Right renal pelvis (tissue), 4 donors: Measurements from ENCODE around the gene MCUB. TPM values are rescaled to one million over a fixed set of nuclear protein-coding genes. Genes with fewer than 3 reads are reported as not detected.

ENCODE experiments used
- DNase-seq, 4 donors: peaks; one replicate each; pipeline ENCODE4 v3.0.0-alpha.2; 2013; ENCODE audit warnings: low read depth in 4 of 4, low spot score in 3 of 4, missing footprints in 1 of 4
- polyA plus RNA-seq, 4 donors: library from polyadenylated mRNA; unstranded; fragments of 120-200 nt; gene quantifications; one replicate each; pipeline ENCODE4 v1.2.1, GENCODE V29; 2013; ENCODE audit not compliant: insufficient read length in 4 of 4

The MCUB gene
- polyA plus RNA-seq, 4 donors: 8.9 to 11.1 (median 9.8) TPM

DNA sequence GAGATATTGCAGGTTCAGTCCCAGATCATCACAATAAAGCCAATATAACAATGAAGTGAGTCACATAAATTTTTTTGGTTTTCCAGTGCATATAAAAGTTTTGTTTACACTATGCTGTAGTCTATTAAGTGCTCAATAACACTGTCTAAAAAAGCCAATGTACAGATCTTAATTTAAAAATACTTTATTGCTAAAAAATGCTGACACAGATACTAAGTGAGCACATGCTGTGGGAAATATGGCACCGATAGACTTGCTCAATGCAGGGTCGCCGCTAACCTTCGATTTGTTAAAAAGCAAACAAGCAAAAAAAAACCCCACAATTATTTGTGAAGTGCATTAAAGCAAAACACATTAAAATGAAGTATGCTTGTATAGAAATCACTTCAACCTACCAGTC lies 159.6 kb downstream of the MCUB start:
- DNase-seq: no peak

DNA sequence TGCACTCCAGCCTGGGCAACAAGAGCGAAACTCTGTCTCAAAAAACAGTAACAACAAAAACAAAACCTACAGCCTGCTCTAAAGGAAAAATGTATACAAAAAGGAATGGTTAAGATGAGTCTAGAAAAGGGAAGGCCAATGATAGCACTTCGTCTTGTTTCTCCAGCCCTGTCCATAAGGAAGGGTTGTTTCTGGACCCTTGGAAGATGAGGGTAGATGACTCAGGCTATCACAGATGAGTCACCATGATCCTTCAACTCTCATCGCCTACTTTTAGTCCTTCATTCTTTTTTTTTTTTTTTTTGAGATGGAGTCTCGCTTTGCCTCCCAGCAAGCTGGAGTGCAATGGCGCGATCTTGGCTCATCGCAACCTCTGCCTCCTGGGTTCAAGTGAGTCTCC lies 161.0 kb downstream of the MCUB start:
- DNase-seq: no peak

DNA sequence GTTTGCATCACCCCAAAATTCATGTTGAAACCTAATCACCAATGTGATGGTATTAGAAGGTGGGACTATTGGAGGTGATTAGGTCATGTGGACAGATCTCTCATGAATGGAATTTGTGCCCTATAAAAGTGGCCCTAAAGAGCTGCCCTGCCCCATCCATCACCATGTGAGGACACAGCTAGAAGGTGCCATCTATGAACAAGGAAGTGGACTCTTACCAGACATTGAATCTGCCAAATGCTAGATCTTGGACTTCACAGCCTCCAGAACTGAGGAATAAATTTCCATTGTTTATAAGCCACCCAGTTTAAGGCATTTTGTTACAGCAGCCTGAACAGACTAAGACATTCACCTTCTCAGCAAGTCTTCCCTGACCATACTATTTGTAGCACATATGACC lies 162.3 kb downstream of the MCUB start:
- no peak for DNase-seq

DNA sequence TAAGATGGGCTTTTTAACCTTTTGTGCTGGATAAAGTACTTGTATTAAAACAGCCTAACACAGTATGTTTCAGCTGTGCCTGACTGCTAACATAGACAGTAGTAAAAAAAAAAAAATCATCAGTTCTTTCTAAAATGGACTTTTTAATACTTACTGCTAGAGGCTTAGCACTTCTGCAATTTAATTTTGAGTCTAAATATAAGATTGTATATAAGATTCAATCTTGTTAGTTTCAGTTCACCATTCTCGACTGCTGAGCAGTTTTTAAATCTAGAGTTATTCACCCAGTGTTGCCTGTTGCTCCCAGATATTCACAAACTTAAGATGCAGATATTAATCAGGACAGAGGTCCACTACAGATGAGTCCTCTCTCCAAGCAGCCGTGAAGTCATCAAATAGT lies 163.1 kb downstream of the MCUB start:
- DNase-seq: no peak

DNA sequence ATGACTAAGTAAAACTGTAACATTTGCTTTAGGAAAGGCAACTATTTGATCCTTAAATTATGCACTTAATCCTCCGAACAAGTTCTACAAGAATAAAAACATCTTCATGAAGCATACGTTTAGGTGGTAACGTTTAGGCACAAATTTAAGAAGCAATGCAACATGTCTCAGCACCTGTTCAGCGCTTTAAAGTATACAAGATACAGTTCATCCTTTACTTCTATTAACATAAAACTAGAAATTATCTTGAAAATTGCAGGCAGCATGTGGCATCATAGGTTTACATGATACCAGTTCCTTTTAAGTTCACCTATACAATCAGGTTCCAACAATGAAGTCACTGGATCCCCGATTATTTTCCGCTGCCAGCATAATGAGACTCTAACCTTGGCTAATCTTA lies 168.3 kb downstream of the MCUB start:
- no peak for DNase-seq

DNA sequence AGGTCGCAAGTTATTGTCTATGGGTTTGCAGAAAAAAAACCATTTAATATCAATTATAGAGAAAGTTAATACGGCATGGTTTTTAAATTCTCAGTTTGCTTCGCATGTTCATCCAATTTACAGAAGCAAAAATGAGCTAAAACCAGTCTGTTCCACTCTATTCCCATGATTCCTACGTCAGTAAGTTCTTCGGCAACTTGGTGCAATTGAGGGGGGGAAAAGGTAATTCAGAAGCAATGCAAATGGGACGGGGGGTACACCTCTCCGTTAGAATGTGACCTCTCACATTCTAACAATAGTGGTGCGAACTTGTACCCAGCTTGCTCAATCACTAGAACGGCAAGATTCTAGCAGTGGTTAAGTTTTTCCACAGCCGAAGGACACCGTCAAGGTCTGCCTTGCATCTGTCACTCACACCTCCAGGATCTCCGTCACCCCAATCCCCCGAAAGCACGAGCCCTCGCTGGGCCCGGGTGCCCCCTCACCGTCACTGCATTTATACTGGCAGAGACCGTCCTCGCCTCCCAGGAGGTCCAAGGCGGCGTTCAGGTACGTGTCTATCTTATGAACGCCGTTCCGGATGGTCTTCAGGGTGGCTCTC lies 169.2 kb downstream of the MCUB start:
- DNase-seq: peak in 1 of 4 donors; percentile 31

DNA sequence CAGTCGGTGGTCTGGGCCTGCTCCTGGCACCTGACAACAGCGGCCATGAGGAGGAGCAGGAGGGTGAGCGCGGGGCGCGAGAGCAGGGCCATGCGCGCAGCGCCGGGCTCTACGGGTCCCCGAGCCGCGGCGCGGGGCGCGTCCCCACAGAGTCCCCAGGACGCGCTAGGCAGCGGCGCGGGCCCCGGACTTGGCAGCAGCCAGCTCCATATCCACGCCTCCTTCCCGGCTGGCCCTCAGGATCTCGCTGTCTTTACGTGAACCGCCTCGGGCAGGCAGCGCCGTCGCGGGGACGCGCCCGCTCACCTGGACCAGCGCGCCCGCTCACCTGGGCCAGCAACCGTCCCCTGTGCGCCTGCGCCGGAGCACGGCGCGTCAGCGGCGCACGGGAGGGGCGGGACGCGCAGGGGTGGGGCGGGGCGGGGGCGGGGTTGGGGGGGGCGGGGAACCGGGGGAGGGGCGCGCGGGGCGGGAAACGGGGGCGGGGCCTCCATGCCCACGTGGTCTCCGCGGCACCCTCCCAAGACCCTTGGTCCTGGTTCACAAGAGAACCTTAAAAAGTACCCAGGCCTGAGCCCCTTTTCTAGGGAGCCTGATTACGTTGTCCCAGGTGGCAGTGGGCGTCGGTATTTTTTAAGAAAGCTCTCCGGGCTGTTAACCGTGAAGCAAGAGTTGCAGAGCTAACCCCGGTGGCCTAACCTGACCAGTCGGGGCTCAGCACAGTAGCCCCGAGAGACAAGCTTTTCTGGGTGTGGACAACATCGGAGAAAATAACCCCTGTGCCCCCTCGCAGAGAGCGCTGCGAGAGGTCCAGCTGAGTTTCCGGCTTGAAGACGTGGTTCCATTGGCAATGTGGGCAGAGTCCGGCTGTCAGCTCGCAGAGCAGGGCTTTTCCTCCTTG lies 169.9 kb downstream of the MCUB start, which contains the start of gene PLA2G12A:
TSS of gene PLA2G12A (minus strand) at position 353 of the 901 bp plus-strand sequence. CDS start at position 92, 261 bp downstream.
- DNase-seq: peak; percentile 54 to 71 (median 62)

DNA sequence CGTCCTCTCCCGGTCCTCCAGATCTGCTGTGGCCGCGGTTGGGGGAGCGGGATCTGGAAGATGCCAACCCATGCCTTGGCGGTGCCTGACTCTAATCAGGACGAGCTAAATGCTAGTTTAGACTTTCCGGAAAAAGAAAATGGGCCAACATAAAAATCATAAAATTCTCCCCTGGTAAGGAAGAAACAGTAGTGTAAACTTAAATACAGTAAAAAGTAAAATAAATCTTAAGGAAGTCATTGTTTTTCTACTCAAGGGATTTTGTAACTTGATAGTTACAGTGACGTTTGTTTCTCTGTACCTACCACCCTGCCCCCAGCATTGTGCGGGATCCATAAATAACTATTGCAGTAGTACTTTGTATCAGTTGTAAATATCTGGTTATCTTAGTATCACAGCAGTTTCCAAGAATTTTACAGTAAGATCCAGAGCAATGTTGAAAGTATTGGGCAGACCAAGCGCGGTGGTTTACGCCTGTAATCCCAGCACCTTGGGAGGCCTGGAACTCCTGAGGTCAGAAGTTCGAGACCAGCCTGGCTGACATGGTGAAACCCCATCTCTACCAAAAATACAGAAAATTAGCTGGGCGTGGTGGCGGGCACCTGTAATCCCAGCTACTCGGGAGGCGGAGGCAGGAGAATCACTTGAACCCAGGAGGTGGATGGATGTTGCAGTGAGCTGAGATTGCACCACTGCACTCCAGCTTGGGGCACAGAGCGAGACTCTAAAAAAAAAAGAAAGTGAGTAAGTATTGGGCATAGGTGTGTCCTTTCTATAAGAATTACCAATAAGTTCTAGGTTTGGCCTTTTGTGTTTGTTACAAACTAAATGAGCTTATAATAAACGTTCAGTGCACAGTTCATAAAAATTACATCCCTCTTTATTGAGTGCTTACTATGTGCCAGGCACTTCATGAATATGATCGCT lies 170.8 kb downstream of the MCUB start:
- DNase-seq: no peak

DNA sequence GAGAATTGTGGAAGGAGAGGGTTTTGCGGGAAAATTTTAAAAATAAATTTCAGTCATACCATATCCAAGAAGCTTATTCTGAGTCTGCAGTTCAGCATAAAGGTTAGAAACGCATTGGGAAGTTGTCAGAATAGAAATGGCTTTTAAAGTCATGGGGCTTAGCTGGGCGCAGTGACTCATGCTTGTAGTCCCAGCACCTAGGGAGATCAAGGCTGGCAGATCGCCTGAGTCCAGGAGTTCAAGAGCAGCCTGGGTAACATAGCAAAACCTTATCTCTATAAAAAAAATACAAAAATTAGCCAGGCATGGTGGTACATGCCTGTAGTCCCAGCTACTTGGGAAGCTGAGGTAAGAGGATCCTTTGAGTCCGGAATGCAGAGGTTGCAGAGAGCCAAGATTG lies 173.7 kb downstream of the MCUB start:
- no peak for DNase-seq

DNA sequence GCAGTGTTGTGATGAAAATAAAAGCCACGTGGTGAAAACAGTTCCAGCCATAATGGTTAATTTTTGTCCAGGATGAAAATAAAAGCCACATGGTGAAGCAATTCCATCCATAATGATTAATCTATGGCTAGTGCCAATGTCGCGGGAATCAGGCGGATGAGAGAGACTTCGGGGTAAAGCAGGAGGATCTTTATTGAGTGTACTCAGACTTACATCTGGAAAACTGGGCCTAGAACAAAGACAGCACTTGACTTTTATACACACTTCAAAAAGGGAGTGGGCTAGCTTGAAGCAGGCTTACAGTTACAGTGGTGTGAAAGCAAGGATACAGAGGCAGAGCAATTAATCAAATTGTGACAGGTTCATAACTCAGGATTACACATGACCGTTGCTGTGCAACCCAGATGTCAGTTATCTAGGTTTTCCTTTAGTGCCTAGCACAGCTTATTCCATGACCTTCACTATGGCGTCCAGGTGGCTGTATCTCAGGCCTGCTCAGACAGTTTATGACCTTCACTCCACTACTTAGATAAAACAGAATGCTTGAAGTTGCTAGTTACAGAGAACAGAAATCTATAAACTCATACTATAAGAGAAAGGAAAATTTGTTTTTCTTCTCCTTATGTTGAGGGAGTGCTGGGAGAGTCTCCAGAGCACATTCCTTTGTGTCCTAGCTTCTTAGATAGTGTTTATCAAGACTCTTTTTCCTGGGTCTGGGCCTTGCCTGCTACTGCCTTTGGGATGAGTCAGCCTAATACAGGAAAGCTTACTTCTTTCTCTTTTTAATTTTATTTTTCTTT lies 175.7 kb downstream of the MCUB start:
- no peak for DNase-seq

Other genes starting within 250 kb of the MCUB start
- gene SEC24B, start 126.4 kb upstream of the MCUB start, polyA plus RNA-seq: 10 to 100 TPM; 39.9 to 46.8 (median 45.9) TPM
- gene CASP6, start 143.2 kb downstream of the MCUB start, polyA plus RNA-seq: 10 to 100 TPM; 40.2 to 47.7 (median 44.2) TPM
- gene PLA2G12A, start 169.8 kb downstream of the MCUB start, polyA plus RNA-seq: 10 to 100 TPM; 25.7 to 35.4 (median 32.8) TPM
- 10 to 100 TPM; 69.3 to 86.4 (median 79.0) TPM for gene CFI, start 241.8 kb downstream of the MCUB start, polyA plus RNA-seq